Calu3 (cell line): Measurements from ENCODE around the gene BOD1. TPM values are rescaled to one million over a fixed set of nuclear protein-coding genes. Genes with fewer than 3 reads are reported as not detected.
A peak's percentile ranks its signal among the peaks of the same experiment; 100 is the strongest.
"Not testable (repeated sequence)": the region's sequence is repeated elsewhere in the genome, so short reads cannot be mapped to it uniquely, and the experiment has no call there.

Experiments used
- BruUV-seq: library from RNA; stranded (reverse); fragments of 400-500 nt; replicated peaks from 2 replicates; lab custom pipeline; 2021; lab: Mats Ljungman, UMichigan
- CTCF ChIA-PET: fragments of 300-600 bp; sonication (Branson Sonifier 250); formaldehyde crosslinking; loops from one replicate; lab custom pipeline; 2022; ENCODE audit warnings: antibody characterized with exemption; lab: Charles Lee
- DNase-seq: peaks from one replicate; pipeline ENCODE4 v3.0.0; 2022
- H3K27ac Mint-ChIP-seq: one replicate; pipeline ENCODE4 v1.8.0; 2022; ENCODE audit warnings: mixed read lengths; ENCODE audit not compliant: unreplicated experiment
- H3K27me3 Mint-ChIP-seq: one replicate; pipeline ENCODE4 v1.8.0; 2022; ENCODE audit warnings: mixed read lengths; ENCODE audit not compliant: unreplicated experiment
- H3K36me3 Mint-ChIP-seq: one replicate; pipeline ENCODE4 v1.8.0; 2022; ENCODE audit warnings: mild to moderate bottlenecking, moderate library complexity, mixed read lengths; ENCODE audit not compliant: insufficient read depth, unreplicated experiment
- H3K4me1 Mint-ChIP-seq: one replicate; pipeline ENCODE4 v1.8.0; 2022; ENCODE audit warnings: mild to moderate bottlenecking, low read depth, mixed read lengths; ENCODE audit not compliant: unreplicated experiment
- H3K4me3 Mint-ChIP-seq: one replicate; pipeline ENCODE4 v1.8.0; 2022; ENCODE audit warnings: mild to moderate bottlenecking, low read depth, moderate library complexity, mixed read lengths; ENCODE audit not compliant: unreplicated experiment
- H3K9me3 Mint-ChIP-seq: one replicate; pipeline ENCODE4 v1.8.0; 2022; ENCODE audit warnings: low read depth, mixed read lengths; ENCODE audit not compliant: unreplicated experiment
- CTCF ChIP-seq: fragments of 200-600 bp; IDR thresholded peaks from one replicate; pipeline ENCODE4 v1.8.0; 2022; ENCODE audit warnings: antibody characterized with exemption; ENCODE audit not compliant: unreplicated experiment
- intact Hi-C: fragments of 100-400 bp; cut with micrococcal nuclease; formaldehyde crosslinking; loops from one replicate; pipeline ENCODE4 v1.10.0; 2022; ENCODE audit not compliant: unreplicated experiment
- total RNA-seq: library from RNA; stranded (reverse); gene quantifications from 2 replicates; pipeline ENCODE4 v1.2.3, GENCODE V29; 2022

BOD1 gene
- total RNA-seq, 1 experiment from 2014 or later = 92.8 TPM

- no TSS peak for BruUV-seq
- H3K4me3 Mint-ChIP-seq = no peak overlapping the region
- H3K27ac Mint-ChIP-seq = no peak overlapping the region
- no peaks in the 10 kb centered on the region for H3K27me3 Mint-ChIP-seq
- DNase-seq = no peak
- CTCF ChIA-PET = interaction anchor here (1.5 kb wide), 1 partner anchor 24 kb away, joined by 5 read pairs; the partner anchor contains the start of gene BOD1
- peaks cover 22% of the 10 kb centered on the region for H3K9me3 Mint-ChIP-seq
- no peaks in the 10 kb centered on the region for H3K4me1 Mint-ChIP-seq
- H3K36me3 Mint-ChIP-seq = peaks cover 14% of the 10 kb centered on the region
- intact Hi-C loops = no loop called here
- TF ChIP-seq CTCF = peak; percentile 75
Observed at GRCh38 chr5:173592050-173592669, 24.3 kb downstream of the BOD1 start.

- Mint-ChIP-seq H3K4me3 (no peak overlapping the region), H3K4me1 (no peaks in the 10 kb centered on the region), H3K36me3 (peaks cover 14% of the 10 kb centered on the region), H3K27ac (no peak overlapping the region), H3K27me3 (no peaks in the 10 kb centered on the region), H3K9me3 (peaks cover 22% of the 10 kb centered on the region)
- intact Hi-C loops = no loop called here
- CTCF ChIA-PET = interaction anchor here (1.5 kb wide), 1 partner anchor 25 kb away, joined by 5 read pairs; the partner anchor contains the start of gene BOD1
- no TSS peak for BruUV-seq
- DNase-seq = no peak
- TF ChIP-seq CTCF = no peak
Observed at GRCh38 chr5:173591056-173591514, 25.4 kb downstream of the BOD1 start.

- Mint-ChIP-seq H3K27me3 (no peaks in the 10 kb centered on the region), H3K36me3 (peaks cover 14% of the 10 kb centered on the region), H3K9me3 (peaks cover 22% of the 10 kb centered on the region), H3K4me3 (no peak overlapping the region), H3K4me1 (no peaks in the 10 kb centered on the region), H3K27ac (no peak overlapping the region)
- intact Hi-C loops = no loop called here
- no TSS peak for BruUV-seq
- no peak for TF ChIP-seq CTCF
- CTCF ChIA-PET = interaction anchor here (1.5 kb wide), 1 partner anchor 25 kb away, joined by 5 read pairs; the partner anchor contains the start of gene BOD1
- no peak for DNase-seq
Observed at GRCh38 chr5:173590436-173591055, 25.9 kb downstream of the BOD1 start.

- H3K4me3 Mint-ChIP-seq, H3K36me3 Mint-ChIP-seq, H3K4me1 Mint-ChIP-seq, intact Hi-C loops, BruUV-seq, CTCF ChIA-PET, DNase-seq, H3K27ac Mint-ChIP-seq: not testable (repeated sequence)
- Mint-ChIP-seq H3K9me3 (peaks cover 12% of the 10 kb centered on the region), H3K27me3 (peaks cover 18% of the 10 kb centered on the region)
Observed at GRCh38 chr5:173586133-173586532, 30.3 kb downstream of the BOD1 start.

GRCh38 chr5:173583346-173583745, 33.1 kb downstream of the BOD1 start:
- no peak for DNase-seq
- BruUV-seq = no TSS peak
- Mint-ChIP-seq H3K4me3 (no peak overlapping the region), H3K4me1 (no peaks in the 10 kb centered on the region), H3K9me3 (peaks cover 13% of the 10 kb centered on the region), H3K27ac (no peak overlapping the region), H3K36me3 (no peaks in the 10 kb centered on the region), H3K27me3 (peaks cover 18% of the 10 kb centered on the region)
- intact Hi-C loops = no loop called here
- TF ChIP-seq CTCF = no peak
- CTCF ChIA-PET = interaction anchor here (1.0 kb wide), 1 partner anchor 10 kb away, joined by 4 read pairs; no protein-coding TSS in a partner anchor
